Measurements from ENCODE around the gene SRBD1. TPM values are rescaled to one million over a fixed set of nuclear protein-coding genes. Genes with fewer than 3 reads are reported as not detected.

SRBD1 gene
- total and polyA plus RNA-seq, 5 donors, result 4.2 to 13.6 (median 13.0) TPM

DNA sequence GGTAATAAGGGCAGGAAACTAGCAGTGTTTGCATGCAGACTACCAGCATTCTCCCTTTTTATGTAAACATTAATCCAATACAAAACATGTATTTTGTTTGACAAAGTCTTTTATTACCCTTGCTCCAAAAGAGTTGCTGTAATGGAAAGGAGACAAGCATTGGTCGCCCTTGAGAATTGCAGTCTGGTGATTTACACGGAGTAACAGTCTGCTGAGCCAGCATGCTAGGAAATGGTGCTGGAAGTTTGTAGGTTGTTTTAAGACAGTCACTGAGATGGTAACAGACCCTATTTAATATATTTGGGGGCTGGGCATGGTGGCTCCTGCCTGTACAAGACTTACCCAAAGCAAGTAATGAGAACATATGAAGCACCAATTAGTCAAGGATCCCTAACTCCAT, 37.6 kb upstream of the SRBD1 start:
- no peaks in the 10 kb centered on the region for H3K9me3 ChIP-seq (ENCODE audit: control insufficient read depth, low read length)
- WGBS, result 75% methylated on average over 2 of the region's 2 CpGs
- intact Hi-C loops (cut with DNase I), result loop anchor here in 2 of 4 donors (2.0 to 5.0 kb wide), 3 partner anchors 129 to 289 kb away; no protein-coding TSS in a partner anchor
- H3K27ac ChIP-seq (ENCODE audit: low read length), result no peak overlapping the region
- no peak for ATAC-seq
- no peaks in the 10 kb centered on the region for H3K27me3 ChIP-seq (ENCODE audit: control insufficient read depth, insufficient read depth)
- no peak for DNase-seq
- H3K4me1 ChIP-seq (ENCODE audit: control insufficient read depth, insufficient read depth, low read length), result peaks cover under 1% of the 10 kb centered on the region
- H3K4me3 ChIP-seq (ENCODE audit: low read length), result peak overlapping the region; percentile 89

DNA sequence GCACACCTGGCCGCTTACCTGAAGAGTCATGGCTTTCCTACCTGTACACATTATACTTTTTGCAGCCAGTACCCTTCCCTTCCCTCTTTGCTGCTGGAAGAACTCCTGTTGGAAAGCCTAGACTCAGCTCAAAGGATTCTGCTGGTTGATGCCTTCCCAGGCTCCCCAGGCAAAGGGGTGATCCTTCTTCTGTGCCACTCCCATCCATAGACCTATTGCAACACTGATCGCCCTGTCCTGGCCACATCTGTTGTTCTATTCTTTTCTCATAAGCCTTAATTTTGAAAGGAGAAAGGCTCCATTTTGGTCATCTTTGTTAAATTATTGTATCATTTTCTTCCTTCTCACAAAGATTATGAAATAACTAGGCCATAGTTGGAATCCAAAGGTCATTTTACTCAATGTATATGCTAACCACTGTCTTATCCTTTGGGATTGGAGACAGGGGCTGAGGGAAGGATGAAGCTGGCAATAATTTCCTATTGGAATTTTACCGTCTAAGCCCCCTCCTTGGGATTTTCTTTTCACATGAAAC, 37.0 kb upstream of the SRBD1 start:
- 93% methylated on average over 3 of the region's 3 CpGs for WGBS
- no peak overlapping the region for H3K27ac ChIP-seq (ENCODE audit: low read length)
- intact Hi-C loops (cut with DNase I), result loop anchor here in 2 of 4 donors (2.0 to 5.0 kb wide), 3 partner anchors 129 to 289 kb away; no protein-coding TSS in a partner anchor

DNA sequence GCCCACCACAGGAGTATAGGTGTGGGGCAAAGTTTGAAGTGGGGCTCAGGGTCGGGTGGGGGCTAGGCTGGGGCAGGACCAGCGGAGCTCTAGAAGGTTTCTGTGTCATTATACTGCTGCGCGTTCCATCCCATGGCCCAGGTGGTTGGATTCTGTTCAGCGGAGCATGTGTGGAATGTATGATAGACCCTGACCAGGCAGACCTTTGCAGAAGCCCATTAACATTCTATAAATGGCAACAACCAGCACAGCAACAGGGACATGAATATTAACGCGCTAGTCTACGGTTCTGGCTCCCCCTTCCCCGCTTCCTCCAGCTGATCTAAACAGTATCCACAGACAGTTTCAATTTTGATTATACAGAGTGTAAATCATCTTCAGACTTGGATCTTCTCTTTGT, 36.3 kb upstream of the SRBD1 start:
- Histone ChIP-seq H3K9me3 (ENCODE audit: control insufficient read depth, low read length) (no peaks in the 10 kb centered on the region), H3K4me3 (ENCODE audit: low read length) (no peak overlapping the region), H3K27me3 (ENCODE audit: control insufficient read depth, insufficient read depth) (no peaks in the 10 kb centered on the region), H3K27ac (ENCODE audit: low read length) (no peak overlapping the region), H3K4me1 (ENCODE audit: control insufficient read depth, insufficient read depth, low read length) (no peaks in the 10 kb centered on the region)
- 76% methylated on average over 9 of the region's 9 CpGs for WGBS
- intact Hi-C loops (cut with DNase I), result loop anchor here in 2 of 4 donors (5.0 kb wide), 2 partner anchors 130 to 290 kb away; no protein-coding TSS in a partner anchor
- ATAC-seq (no peak), DNase-seq (no peak)

More for the DNA sequence above, 37.0 kb upstream of the SRBD1 start:
- DNase-seq (no peak), ATAC-seq (no peak)
- no peaks in the 10 kb centered on the region for H3K27me3 ChIP-seq (ENCODE audit: control insufficient read depth, insufficient read depth)
- no peak overlapping the region for H3K4me3 ChIP-seq (ENCODE audit: low read length)
- H3K9me3 ChIP-seq (ENCODE audit: control insufficient read depth, low read length), result no peaks in the 10 kb centered on the region
- H3K4me1 ChIP-seq (ENCODE audit: control insufficient read depth, insufficient read depth, low read length), result no peaks in the 10 kb centered on the region

DNA sequence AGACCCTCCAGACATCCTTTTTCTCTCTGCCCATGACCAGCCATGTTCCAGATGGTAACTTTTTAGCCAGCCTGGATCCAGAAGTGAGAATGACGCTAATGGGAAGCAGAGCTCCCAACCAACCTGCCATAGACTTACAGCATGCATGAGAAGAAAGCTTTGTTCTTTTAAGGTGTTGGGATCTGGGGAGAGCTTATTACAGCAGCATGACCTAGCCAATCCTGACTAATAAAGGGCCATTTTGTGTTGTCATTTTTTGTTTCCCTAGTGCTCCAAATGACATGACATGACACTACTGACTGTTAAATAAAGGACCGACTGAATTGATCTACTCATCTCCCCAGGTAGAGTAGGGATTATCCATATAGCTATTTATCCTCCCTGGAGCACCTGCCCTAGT, 35.2 kb upstream of the SRBD1 start:
- no peak overlapping the region for H3K27ac ChIP-seq (ENCODE audit: low read length)
- no peaks in the 10 kb centered on the region for H3K4me1 ChIP-seq (ENCODE audit: control insufficient read depth, insufficient read depth, low read length)
- 94% methylated on average over 2 of the region's 2 CpGs for WGBS
- no peaks in the 10 kb centered on the region for H3K9me3 ChIP-seq (ENCODE audit: control insufficient read depth, low read length)
- H3K4me3 ChIP-seq (ENCODE audit: low read length), result no peak overlapping the region
- DNase-seq, result no peak
- no peak for ATAC-seq
- intact Hi-C loops (cut with DNase I), result loop anchor here in 2 of 4 donors (5.0 kb wide), 2 partner anchors 131 to 291 kb away; no protein-coding TSS in a partner anchor
- no peaks in the 10 kb centered on the region for H3K27me3 ChIP-seq (ENCODE audit: control insufficient read depth, insufficient read depth)

DNA sequence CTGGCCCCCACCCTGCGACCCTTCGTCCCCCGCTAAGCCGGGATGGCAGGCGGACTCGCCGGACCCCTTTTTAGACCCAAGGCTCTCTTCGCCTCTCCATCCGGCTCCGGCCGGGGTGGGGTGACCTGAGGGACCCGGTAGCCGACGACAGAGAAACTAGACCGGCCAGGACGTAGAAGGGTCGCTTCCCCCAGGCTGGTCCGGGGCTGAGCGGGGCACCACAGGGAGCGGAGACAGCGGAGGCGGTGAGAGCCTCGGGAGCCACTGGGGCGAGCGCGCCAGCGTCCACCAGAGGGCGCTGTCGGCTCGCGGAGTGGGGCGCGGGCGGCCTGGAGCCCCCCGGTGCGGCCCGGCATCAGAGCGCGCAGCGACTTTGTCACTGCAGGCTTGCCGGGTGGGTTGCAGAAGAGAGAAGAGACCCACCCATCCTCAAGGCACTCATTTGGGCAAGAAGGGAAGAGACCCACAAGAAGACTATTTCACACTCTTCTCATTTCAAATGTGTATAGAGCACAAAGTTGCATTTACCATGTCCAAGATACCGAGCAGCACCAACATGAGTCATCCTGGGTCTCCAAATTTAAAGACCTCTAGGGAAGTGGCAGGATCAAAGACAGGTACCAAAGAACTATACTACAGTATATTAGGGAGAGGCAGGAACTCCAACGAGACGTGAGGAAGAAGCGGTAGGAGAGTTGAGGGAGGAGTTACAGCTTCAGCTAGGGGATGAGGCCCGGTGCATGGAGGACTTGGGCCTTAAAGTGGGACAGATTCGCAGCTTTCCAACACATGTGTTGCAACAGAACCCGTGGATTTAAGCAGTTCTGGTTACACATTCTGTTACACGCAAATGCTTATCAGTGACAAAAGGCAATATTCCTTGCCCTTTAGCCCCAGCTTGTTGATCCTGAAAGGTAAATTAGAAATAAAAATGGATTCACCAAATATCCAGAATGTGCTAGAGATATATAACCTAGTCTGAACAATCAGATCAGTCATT, 32.8 kb upstream of the SRBD1 start:
- H3K27me3 ChIP-seq (ENCODE audit: control insufficient read depth, insufficient read depth), result no peaks in the 10 kb centered on the region
- DNase-seq, result peak; percentile 69 to 90 (median 90)

DNA sequence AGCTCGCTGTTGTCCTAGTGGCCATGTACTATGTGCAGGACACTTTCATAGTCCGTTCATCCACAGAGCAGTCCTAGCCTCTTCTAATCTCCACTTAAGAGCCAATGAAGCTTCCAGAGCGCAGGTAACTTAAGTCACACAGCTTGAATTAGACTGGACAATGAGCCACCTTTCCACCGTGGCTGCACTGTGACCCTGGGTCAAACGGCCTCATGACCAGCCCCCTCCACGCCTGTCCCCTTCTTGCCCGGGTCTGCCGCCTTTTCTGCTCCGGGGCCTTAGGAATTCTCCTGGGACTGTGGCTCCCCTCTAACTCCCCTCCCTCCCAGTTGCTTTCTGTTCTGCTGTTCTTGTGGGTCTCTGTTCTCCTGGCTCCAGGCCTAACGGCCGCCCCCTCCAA, 32.0 kb upstream of the SRBD1 start:
- peak in 1 of 2 donors; percentile 14 for ATAC-seq
- no peak for DNase-seq
- no peaks in the 10 kb centered on the region for H3K4me1 ChIP-seq (ENCODE audit: control insufficient read depth, insufficient read depth, low read length)
- H3K27me3 ChIP-seq (ENCODE audit: control insufficient read depth, insufficient read depth), result no peaks in the 10 kb centered on the region
- peak overlapping the region; percentile 50 for H3K4me3 ChIP-seq (ENCODE audit: low read length)
- 22% methylated on average over 11 of the region's 11 CpGs for WGBS
- intact Hi-C loops (cut with DNase I), result loop anchor here in 2 of 4 donors (2.0 to 5.0 kb wide), 2 partner anchors 294 kb away; no protein-coding TSS in a partner anchor
- no peaks in the 10 kb centered on the region for H3K9me3 ChIP-seq (ENCODE audit: control insufficient read depth, low read length)
- H3K27ac ChIP-seq (ENCODE audit: low read length), result no peak overlapping the region

More for the DNA sequence above, 32.8 kb upstream of the SRBD1 start:
- Histone ChIP-seq H3K4me3 (ENCODE audit: low read length) (peak overlapping the region; percentile 50), H3K9me3 (ENCODE audit: control insufficient read depth, low read length) (no peaks in the 10 kb centered on the region), H3K27ac (ENCODE audit: low read length) (no peak overlapping the region), H3K4me1 (ENCODE audit: control insufficient read depth, insufficient read depth, low read length) (no peaks in the 10 kb centered on the region)
- peak; percentile 95 to 96 for ATAC-seq
- 12% methylated on average over 49 of the region's 49 CpGs for WGBS
- intact Hi-C loops (cut with DNase I), result loop anchor here in 2 of 4 donors (2.0 to 5.0 kb wide), 2 partner anchors 293 kb away; no protein-coding TSS in a partner anchor

DNA sequence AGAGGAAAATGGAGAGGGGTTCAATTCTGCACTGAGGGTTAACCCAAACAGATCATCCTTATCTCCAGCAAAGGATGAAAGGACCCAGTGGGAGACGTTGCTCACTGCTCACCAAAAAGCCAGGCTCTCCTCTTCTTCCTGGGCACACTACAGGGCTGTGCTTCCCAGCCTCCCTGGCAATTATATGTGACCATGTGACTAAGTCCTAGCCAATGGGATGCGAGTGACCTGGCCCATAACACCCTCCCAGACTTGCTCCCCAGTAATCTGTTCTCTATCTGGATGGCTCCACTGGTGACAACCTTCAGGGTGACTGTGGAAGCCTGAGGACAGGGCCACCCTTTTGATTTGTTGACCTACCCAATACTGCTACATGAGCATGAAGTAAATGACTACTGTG, 29.5 kb upstream of the SRBD1 start:
- DNase-seq (no peak), ATAC-seq (no peak)
- no peaks in the 10 kb centered on the region for H3K4me1 ChIP-seq (ENCODE audit: control insufficient read depth, insufficient read depth, low read length)
- no peaks in the 10 kb centered on the region for H3K27me3 ChIP-seq (ENCODE audit: control insufficient read depth, insufficient read depth)
- no peak overlapping the region for H3K4me3 ChIP-seq (ENCODE audit: low read length)
- H3K9me3 ChIP-seq (ENCODE audit: control insufficient read depth, low read length), result no peaks in the 10 kb centered on the region
- H3K27ac ChIP-seq (ENCODE audit: low read length), result no peak overlapping the region
- intact Hi-C loops (cut with DNase I), result loop anchor here in 1 of 4 donors (5.0 kb wide), 1 partner anchor 297 kb away; no protein-coding TSS in a partner anchor
- WGBS, result 75% methylated on average over 2 of the region's 2 CpGs

DNA sequence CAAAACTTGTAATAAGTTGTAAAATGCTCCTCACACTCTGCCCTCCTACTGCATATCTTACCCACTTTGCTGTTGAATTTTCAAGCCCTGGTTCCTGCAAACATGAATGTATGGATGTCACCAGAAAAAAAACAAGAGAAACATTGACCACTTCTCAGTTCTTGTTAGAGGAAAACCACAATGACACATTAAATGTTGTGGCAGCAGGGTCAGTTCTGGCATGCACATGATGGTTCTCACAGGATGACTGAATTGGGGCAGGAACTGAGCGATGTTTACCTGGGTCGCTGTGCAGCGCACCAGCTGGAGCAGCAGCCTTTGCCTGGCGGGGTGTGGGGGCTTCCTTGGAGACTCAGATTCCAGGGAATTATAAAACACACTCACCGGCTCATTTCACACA, 26.4 kb upstream of the SRBD1 start:
- Histone ChIP-seq H3K27ac (ENCODE audit: low read length) (no peak overlapping the region), H3K4me1 (ENCODE audit: control insufficient read depth, insufficient read depth, low read length) (no peaks in the 10 kb centered on the region), H3K27me3 (ENCODE audit: control insufficient read depth, insufficient read depth) (no peaks in the 10 kb centered on the region), H3K9me3 (ENCODE audit: control insufficient read depth, low read length) (no peaks in the 10 kb centered on the region), H3K4me3 (ENCODE audit: low read length) (no peak overlapping the region)
- intact Hi-C loops (cut with DNase I), result no loop called here
- DNase-seq (no peak), ATAC-seq (no peak)
- 85% methylated on average over 5 of the region's 5 CpGs for WGBS

DNA sequence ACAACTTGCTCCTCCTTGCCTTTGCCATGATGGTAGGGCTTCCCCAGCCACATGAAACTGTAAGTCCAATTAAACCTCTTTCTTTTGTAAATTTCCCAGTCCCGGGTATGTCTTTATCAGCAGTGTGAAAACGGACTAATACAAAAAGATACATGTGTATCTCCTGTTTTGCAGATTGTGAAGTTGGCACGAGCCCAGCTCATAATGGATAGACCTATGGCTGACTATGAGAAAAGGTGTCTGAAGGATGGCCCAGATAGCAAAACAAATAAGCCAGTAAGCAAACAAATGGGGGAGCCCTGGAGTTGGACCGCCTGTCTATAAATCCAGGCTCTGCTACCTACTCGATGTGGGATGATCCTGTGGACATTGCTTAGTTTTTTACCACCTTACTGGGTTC, 24.9 kb upstream of the SRBD1 start:
- no peak for DNase-seq
- Histone ChIP-seq H3K4me1 (ENCODE audit: control insufficient read depth, insufficient read depth, low read length) (no peaks in the 10 kb centered on the region), H3K4me3 (ENCODE audit: low read length) (no peak overlapping the region), H3K27ac (ENCODE audit: low read length) (no peak overlapping the region), H3K9me3 (ENCODE audit: control insufficient read depth, low read length) (no peaks in the 10 kb centered on the region), H3K27me3 (ENCODE audit: control insufficient read depth, insufficient read depth) (no peaks in the 10 kb centered on the region)
- intact Hi-C loops (cut with DNase I), result no loop called here
- 80% methylated on average over 5 of the region's 5 CpGs for WGBS
- no peak for ATAC-seq

DNA sequence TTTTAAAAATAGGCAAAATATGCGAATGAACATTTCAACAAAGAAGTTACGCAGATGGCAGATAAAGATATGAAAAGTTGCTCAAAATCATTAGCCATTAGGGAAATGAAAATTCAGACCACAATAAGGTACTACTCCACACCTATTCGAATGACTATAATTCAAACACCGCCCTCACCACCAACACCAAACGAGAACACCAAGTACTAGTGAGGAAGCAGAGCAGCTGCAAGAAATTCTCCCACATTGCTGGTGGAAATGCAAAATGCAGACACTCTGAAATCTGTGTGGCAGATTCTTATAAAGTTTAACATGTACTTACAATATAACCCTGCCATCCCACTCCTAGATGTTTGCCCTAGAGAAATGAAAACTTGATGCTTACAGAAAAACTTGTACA, 23.2 kb upstream of the SRBD1 start:
- H3K27me3 ChIP-seq (ENCODE audit: control insufficient read depth, insufficient read depth), result no peaks in the 10 kb centered on the region
- intact Hi-C loops (cut with DNase I), result no loop called here
- WGBS, result 85% methylated on average over 5 of the region's 5 CpGs
- no peaks in the 10 kb centered on the region for H3K4me1 ChIP-seq (ENCODE audit: control insufficient read depth, insufficient read depth, low read length)
- H3K9me3 ChIP-seq (ENCODE audit: control insufficient read depth, low read length), result no peaks in the 10 kb centered on the region
- ATAC-seq, result no peak
- DNase-seq, result no peak
- H3K4me3 ChIP-seq (ENCODE audit: low read length), result no peak overlapping the region
- no peak overlapping the region for H3K27ac ChIP-seq (ENCODE audit: low read length)

DNA sequence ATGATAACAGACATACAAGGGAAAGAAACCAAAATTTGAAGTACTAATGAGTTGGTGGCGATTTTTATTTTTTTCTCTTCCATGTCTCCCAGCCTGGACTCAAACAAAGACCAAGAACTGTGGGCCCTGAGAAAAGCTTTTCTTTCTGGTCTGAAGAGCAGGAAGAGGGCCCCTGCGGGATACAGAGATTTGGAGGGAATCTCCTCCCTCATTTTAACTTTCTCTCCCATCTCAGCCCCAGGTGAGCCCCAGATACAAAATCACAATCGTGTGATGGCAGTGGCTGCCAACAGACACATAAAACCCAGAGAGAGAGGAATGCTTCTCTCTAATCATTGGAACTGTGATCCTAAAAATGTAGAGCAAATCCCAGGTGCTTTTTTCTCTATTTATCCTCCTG, 20.9 kb upstream of the SRBD1 start:
- intact Hi-C loops (cut with DNase I), result no loop called here
- Histone ChIP-seq H3K9me3 (ENCODE audit: control insufficient read depth, low read length) (no peaks in the 10 kb centered on the region), H3K4me3 (ENCODE audit: low read length) (no peak overlapping the region), H3K27me3 (ENCODE audit: control insufficient read depth, insufficient read depth) (no peaks in the 10 kb centered on the region), H3K27ac (ENCODE audit: low read length) (no peak overlapping the region), H3K4me1 (ENCODE audit: control insufficient read depth, insufficient read depth, low read length) (no peaks in the 10 kb centered on the region)
- WGBS, result 78% methylated on average over 3 of the region's 3 CpGs
- DNase-seq, result no peak
- ATAC-seq, result no peak
